Skin of body (tissue), 3 donors: Measurements from ENCODE around the gene RAB3A. TPM values are rescaled to one million over a fixed set of nuclear protein-coding genes. Genes with fewer than 3 reads are reported as not detected.

ENCODE experiments used
- DNase-seq: peaks from one replicate; lab custom pipeline; 2025; lab: John Stamatoyannopoulos, UW
- small RNA-seq: library from RNA; depleted of rRNA; stranded (forward); fragments of <200 nt; gene quantifications from one replicate; pipeline ENCODE3, GENCODE V24; 2014; ENCODE audit warnings: low replicate concordance
- total RNA-seq: library from RNA; depleted of rRNA; stranded (reverse); fragments of >200 nt; gene quantifications from one replicate; pipeline ENCODE4 v1.2.3, GENCODE V29; 2014

Gene RAB3A
- total RNA-seq, 1 donor from 2014 or later: 3.0 TPM

GRCh38 chr19:18150776-18151624 is 52.8 kb downstream of the RAB3A start:
- DNase-seq: no peak

GRCh38 chr19:18149596-18149975 is 54.3 kb downstream of the RAB3A start:
- no peak for DNase-seq

- no peak for DNase-seq
Observed at GRCh38 chr19:18147396-18147795, 56.4 kb downstream of the RAB3A start.

Small RNAs within 50 kb of the gene (small RNA-seq; reads per million reads assigned to genes)
- gene IFI30: not detected

Other genes with a start within 250 kb of the RAB3A start
- 2.2 TPM for gene KCNN1, start 236.9 kb downstream of the RAB3A start, total RNA-seq
- gene ARRDC2, start 195.9 kb downstream of the RAB3A start, total RNA-seq: 10.7 TPM
- gene IL12RB1, start 117.1 kb downstream of the RAB3A start, total RNA-seq: 0.10 TPM
- 4.3 TPM for gene MAST3, start 106.3 kb downstream of the RAB3A start, total RNA-seq
- gene PIK3R2, start 50.9 kb downstream of the RAB3A start, total RNA-seq: 7.7 TPM
- gene IFI30, start 30.2 kb downstream of the RAB3A start, total RNA-seq: 9.0 TPM
- 2.3 TPM for gene MPV17L2, start 10.8 kb downstream of the RAB3A start, total RNA-seq
- gene PDE4C, start 22.4 kb upstream of the RAB3A start, total RNA-seq: 0.49 TPM
- gene IQCN, start 70.4 kb upstream of the RAB3A start, total RNA-seq: 0.99 TPM
- 129 TPM for gene JUND, start 77.6 kb upstream of the RAB3A start, total RNA-seq
- gene LSM4, start 119.0 kb upstream of the RAB3A start, total RNA-seq: 69.0 TPM
- gene PGPEP1, start 136.6 kb upstream of the RAB3A start, total RNA-seq: 9.6 TPM
- 5.8 TPM for gene GDF15, start 182.1 kb upstream of the RAB3A start, total RNA-seq
- gene LRRC25, start 193.6 kb upstream of the RAB3A start, total RNA-seq: 3.7 TPM
- 24.8 TPM for gene SSBP4, start 215.4 kb upstream of the RAB3A start, total RNA-seq
- gene ISYNA1, start 234.1 kb upstream of the RAB3A start, total RNA-seq: 24.6 TPM